Thyroid gland (tissue), 4 donors: ENCODE measurements around the gene EMILIN3.

Source experiments
- CTCF ChIP-seq, 6 experiments: fragments of 200-600 bp in 3 of 6; fragments of 450-650 bp in 3 of 6; sonication (generic) in 3 of 6; IDR thresholded peaks; one replicate each; pipeline ENCODE4 v1.5.1; 2016 to 2019; ENCODE audit warnings: antibody characterized with exemption in 6 of 6, mild to moderate bottlenecking in 2 of 6, inconsistent platforms in 1 of 6, moderate library complexity in 1 of 6
- POLR2A ChIP-seq, 2 donors: fragments of 450-650 bp; IDR thresholded peaks; one replicate each; pipeline ENCODE4 v1.6.1; 2017; ENCODE audit warnings: antibody characterized with exemption in 2 of 2, mild to moderate bottlenecking in 2 of 2, moderate library complexity in 1 of 2

- TF ChIP-seq CTCF (IDR thresholded peaks at IDR 0.05) (no peak), POLR2A (IDR thresholded peaks at IDR 0.05) (no peak)
These were observed 46.2 kb downstream of the EMILIN3 start for GRCh38 chr20:41320441-41320840.
